Astrocyte (in vitro differentiated cells and primary cell): Measurements from ENCODE around the gene HERC2. TPM values are rescaled to one million over a fixed set of nuclear protein-coding genes. Genes with fewer than 3 reads are reported as not detected.
A peak's percentile ranks its signal among the peaks of the same experiment; 100 is the strongest.

Experiments
- DNase-seq: peaks from one replicate; pipeline ENCODE4 v3.0.0-alpha.2; 2010; ENCODE audit warnings: low read depth
- FAIRE-seq: peaks from 2 replicates; lab custom pipeline; 2011; peaks lifted over from hg19 to GRCh38; lab: Jason Lieb, UNC
- H2AFZ ChIP-seq: 2 replicates; pipeline ENCODE4 v1.6.0; 2012; ENCODE audit warnings: low read depth, low read length, inconsistent platforms
- H3K27ac ChIP-seq: 2 replicates; pipeline ENCODE4 v1.5.1; 2011; ENCODE audit warnings: low read depth, low read length, inconsistent platforms
- H3K27me3 ChIP-seq: 2 replicates; pipeline ENCODE4 v1.6.0; 2011; ENCODE audit warnings: low read length, inconsistent platforms; ENCODE audit not compliant: insufficient read depth
- H3K36me3 ChIP-seq: 2 replicates; pipeline ENCODE4 v1.5.1; 2011; ENCODE audit warnings: low read length, inconsistent platforms; ENCODE audit not compliant: insufficient read depth
- H3K4me1 ChIP-seq: 2 replicates; pipeline ENCODE4 v1.5.1; 2011; ENCODE audit warnings: low read length, inconsistent platforms; ENCODE audit not compliant: insufficient read depth
- H3K4me2 ChIP-seq: 2 replicates; pipeline ENCODE4 v1.6.0; 2012; ENCODE audit warnings: low read length, inconsistent platforms
- H3K4me3 ChIP-seq: 2 replicates; pipeline ENCODE4 v1.5.1; 2011; ENCODE audit warnings: low read depth, mild to moderate bottlenecking, low read length, inconsistent platforms; ENCODE audit not compliant: insufficient read depth
- H3K79me2 ChIP-seq: 2 replicates; pipeline ENCODE4 v1.6.0; 2012; ENCODE audit warnings: mild to moderate bottlenecking, low read length, inconsistent platforms; ENCODE audit not compliant: insufficient read depth
- H3K9ac ChIP-seq: 2 replicates; pipeline ENCODE4 v1.6.0; 2012; ENCODE audit warnings: mild to moderate bottlenecking, low read length, inconsistent platforms
- H3K9me3 ChIP-seq: 2 replicates; pipeline ENCODE4 v1.5.1; 2012; ENCODE audit warnings: low read depth, mild to moderate bottlenecking, low read length, inconsistent platforms; ENCODE audit not compliant: insufficient read depth
- H4K20me1 ChIP-seq: 2 replicates; pipeline ENCODE4 v1.6.0; 2012; ENCODE audit warnings: low read length, inconsistent platforms; ENCODE audit not compliant: insufficient read depth
- H3K27ac Mint-ChIP-seq: one replicate; pipeline ENCODE4 v1.8.0; 2021; ENCODE audit warnings: mild to moderate bottlenecking, mixed read lengths; ENCODE audit not compliant: unreplicated experiment
- H3K27me3 Mint-ChIP-seq: one replicate; pipeline ENCODE4 v1.8.0; 2021; ENCODE audit warnings: low read depth, mixed read lengths; ENCODE audit not compliant: unreplicated experiment
- H3K36me3 Mint-ChIP-seq: one replicate; pipeline ENCODE4 v1.8.0; 2021; ENCODE audit warnings: low read depth, mixed read lengths; ENCODE audit not compliant: unreplicated experiment
- H3K4me1 Mint-ChIP-seq: one replicate; pipeline ENCODE4 v1.8.0; 2021; ENCODE audit warnings: low read depth, mixed read lengths; ENCODE audit not compliant: unreplicated experiment
- H3K4me3 Mint-ChIP-seq: one replicate; pipeline ENCODE4 v1.8.0; 2021; ENCODE audit warnings: mild to moderate bottlenecking, moderate library complexity, mixed read lengths; ENCODE audit not compliant: unreplicated experiment
- H3K9me3 Mint-ChIP-seq: one replicate; pipeline ENCODE4 v1.8.0; 2021; ENCODE audit warnings: mild to moderate bottlenecking, mixed read lengths; ENCODE audit not compliant: unreplicated experiment
- CTCF ChIP-seq: IDR thresholded peaks from 2 replicates; pipeline ENCODE4 v1.5.1; 2011; ENCODE audit warnings: low read depth, mild to moderate bottlenecking, inconsistent platforms, low read length, moderate library complexity; ENCODE audit not compliant: insufficient read depth
- EZH2 ChIP-seq: IDR thresholded peaks from 2 replicates; pipeline ENCODE4 v1.6.1; 2012; ENCODE audit warnings: mild to moderate bottlenecking, low read length, inconsistent platforms; ENCODE audit not compliant: insufficient read depth
- total RNA-seq: library from RNA; stranded (reverse); gene quantifications from 2 replicates; pipeline ENCODE4 v1.2.1, GENCODE V29; 2021

The HERC2 gene
- total RNA-seq, 1 donor from 2014 or later, result 61.5 TPM

GRCh38 chr15:28093752-28094535, 228.0 kb downstream of the HERC2 start:
- Mint-ChIP-seq H3K4me1 (peaks cover 13% of the 10 kb centered on the region), H3K27ac (no peak overlapping the region), H3K27me3 (peaks cover 25% of the 10 kb centered on the region), H3K9me3 (peaks cover 10% of the 10 kb centered on the region), H3K36me3 (peaks cover 5% of the 10 kb centered on the region), H3K4me3 (no peak overlapping the region)
- H3K36me3 ChIP-seq, result no peaks in the 10 kb centered on the region
- TF ChIP-seq CTCF (no peak), EZH2 (no peak)
- peaks cover 20% of the 10 kb centered on the region for H3K4me1 ChIP-seq
- FAIRE-seq (no peak), DNase-seq (no peak)
- H4K20me1 ChIP-seq, result peaks cover 12% of the 10 kb centered on the region
- no peaks in the 10 kb centered on the region for H3K79me2 ChIP-seq
- no peaks in the 10 kb centered on the region for H3K9me3 ChIP-seq
- H3K4me2 ChIP-seq, result no peak overlapping the region
- H2AFZ ChIP-seq, result no peak overlapping the region
- H3K4me3 ChIP-seq, result no peak overlapping the region
- H3K27me3 ChIP-seq, result peaks cover 10% of the 10 kb centered on the region
- H3K9ac ChIP-seq, result no peak overlapping the region
- no peak overlapping the region for H3K27ac ChIP-seq

GRCh38 chr15:28091313-28091712, 230.7 kb downstream of the HERC2 start:
- Histone ChIP-seq H3K4me2 (no peak overlapping the region), H3K4me3 (no peak overlapping the region), H3K79me2 (no peaks in the 10 kb centered on the region), H3K9ac (no peak overlapping the region), H2AFZ (no peak overlapping the region), H3K9me3 (no peaks in the 10 kb centered on the region), H3K4me1 (peaks cover 8% of the 10 kb centered on the region), H4K20me1 (no peaks in the 10 kb centered on the region), H3K36me3 (no peaks in the 10 kb centered on the region), H3K27ac (no peak overlapping the region), H3K27me3 (no peaks in the 10 kb centered on the region)
- FAIRE-seq, result no peak
- Mint-ChIP-seq H3K4me1 (no peaks in the 10 kb centered on the region), H3K9me3 (peaks cover 15% of the 10 kb centered on the region), H3K27me3 (peaks cover 19% of the 10 kb centered on the region), H3K36me3 (peaks cover 5% of the 10 kb centered on the region), H3K4me3 (no peak overlapping the region), H3K27ac (no peak overlapping the region)
- no peak for DNase-seq
- TF ChIP-seq CTCF (no peak), EZH2 (no peak)

DNA sequence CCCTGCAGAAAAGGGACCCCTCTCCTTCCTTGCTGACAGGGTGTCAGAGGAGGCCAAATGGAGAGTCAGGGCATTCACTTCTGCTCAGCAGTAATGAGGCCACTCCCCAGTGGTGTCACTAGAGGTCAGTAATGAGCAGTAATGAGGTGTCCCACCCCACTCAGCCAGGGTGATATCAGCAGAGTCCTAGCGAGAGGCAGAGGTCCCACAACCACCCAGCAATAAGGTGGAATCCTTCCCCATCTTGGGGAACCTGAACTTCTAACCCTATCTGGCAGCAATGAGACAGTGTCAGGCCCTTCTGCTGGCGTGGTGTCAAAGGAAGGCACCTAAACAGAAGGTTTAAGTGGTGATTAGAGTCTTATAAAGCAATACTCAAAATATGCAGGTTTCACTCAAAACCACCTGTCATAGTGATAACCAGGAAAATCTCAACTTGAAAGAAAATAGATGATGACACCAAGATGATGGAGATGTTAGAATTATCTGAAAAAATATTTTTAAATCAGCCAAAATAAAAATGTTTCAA, 235.7 kb downstream of the HERC2 start:
- DNase-seq (peak; percentile 25), FAIRE-seq (no peak)
- Histone ChIP-seq H2AFZ (no peak overlapping the region), H3K4me3 (no peak overlapping the region), H3K27me3 (no peaks in the 10 kb centered on the region), H3K9ac (no peak overlapping the region), H3K4me1 (no peaks in the 10 kb centered on the region), H3K79me2 (no peaks in the 10 kb centered on the region), H3K4me2 (no peak overlapping the region), H3K9me3 (peaks cover 9% of the 10 kb centered on the region), H3K36me3 (no peaks in the 10 kb centered on the region), H3K27ac (no peak overlapping the region), H4K20me1 (no peaks in the 10 kb centered on the region)
- H3K4me1 Mint-ChIP-seq, result peaks cover 5% of the 10 kb centered on the region
- H3K27me3 Mint-ChIP-seq, result no peaks in the 10 kb centered on the region
- TF ChIP-seq EZH2 (no peak), CTCF (peak; percentile 55)
- H3K36me3 Mint-ChIP-seq, result peaks cover 2% of the 10 kb centered on the region
- H3K27ac Mint-ChIP-seq, result no peak overlapping the region
- no peak overlapping the region for H3K4me3 Mint-ChIP-seq
- peaks cover 15% of the 10 kb centered on the region for H3K9me3 Mint-ChIP-seq
